IMR-90 (cell line): Measurements from ENCODE around the gene ACYP2.
"Not testable (repeated sequence)": the region's sequence is repeated elsewhere in the genome, so short reads cannot be mapped to it uniquely, and the experiment has no call there.

ENCODE experiments used
- BHLHE40 ChIP-seq: fragments of 150-350 bp; IDR thresholded peaks from 2 replicates; pipeline ENCODE4 v1.6.1; 2016; ENCODE audit warnings: mild to moderate bottlenecking, low read depth, low read length
- CEBPB ChIP-seq: IDR thresholded peaks from 2 replicates; pipeline ENCODE4 v1.6.1; 2012; ENCODE audit warnings: low read depth, low read length, improper control_type of control experiment
- CHD1 ChIP-seq: IDR thresholded peaks from 2 replicates; pipeline ENCODE4 v1.6.1; 2012; ENCODE audit warnings: low read depth, low read length, improper control_type of control experiment
- CTCF ChIP-seq: conservative IDR thresholded peaks from 2 replicates; pipeline ENCODE4 v1.5.1; 2012; ENCODE audit warnings: mild to moderate bottlenecking, low read depth, low read length, improper control_type of control experiment
- ELK1 ChIP-seq: fragments of 150-350 bp; IDR thresholded peaks from 2 replicates; pipeline ENCODE4 v1.6.1; 2016; ENCODE audit warnings: low read depth, mild to moderate bottlenecking, low read length, moderate library complexity, borderline replicate concordance
- FOS ChIP-seq: fragments of 150-350 bp; IDR thresholded peaks from 2 replicates; pipeline ENCODE4 v1.6.1; 2016; ENCODE audit warnings: low read depth, low read length
- MXI1 ChIP-seq: IDR thresholded peaks from 2 replicates; pipeline ENCODE4 v1.6.1; 2012; ENCODE audit warnings: low read depth, mild to moderate bottlenecking, low read length, moderate library complexity, borderline replicate concordance
- NFE2L2 ChIP-seq: fragments of 150-350 bp; IDR thresholded peaks from 2 replicates; pipeline ENCODE4 v1.6.1; 2016; ENCODE audit warnings: low read depth, mild to moderate bottlenecking, low read length
- POLR2A ChIP-seq: IDR thresholded peaks from 2 replicates; pipeline ENCODE4 v1.6.1; 2012; ENCODE audit warnings: mild to moderate bottlenecking, low read depth, low read length
- RAD21 ChIP-seq: IDR thresholded peaks from 2 replicates; pipeline ENCODE4 v1.6.1; 2012; ENCODE audit warnings: low read length, improper control_type of control experiment
- RCOR1 ChIP-seq: IDR thresholded peaks from 2 replicates; pipeline ENCODE4 v1.6.1; 2012; ENCODE audit warnings: mild to moderate bottlenecking, low read length, improper control_type of control experiment; ENCODE audit not compliant: insufficient replicate concordance
- RFX5 ChIP-seq: IDR thresholded peaks from 2 replicates; pipeline ENCODE4 v1.8.0; 2012; ENCODE audit warnings: low read depth, mild to moderate bottlenecking, low read length, moderate library complexity
- USF2 ChIP-seq: fragments of 150-350 bp; IDR thresholded peaks from 2 replicates; pipeline ENCODE4 v1.6.1; 2017; ENCODE audit warnings: mild to moderate bottlenecking, antibody characterized with exemption, low read length, low read depth

- not testable (repeated sequence) for TF ChIP-seq CTCF, RAD21, CHD1, BHLHE40, CEBPB, RFX5, POLR2A, MXI1, FOS, USF2, NFE2L2, ELK1, RCOR1
Observed at GRCh38 chr2:54114479-54114878, 936 bp upstream of the ACYP2 start.
